CD4-positive, alpha-beta T cell treated with Interleukin-17A for 1 hour (primary cell): ENCODE measurements around the gene CRYBG1.

Experiments
- DNase-seq: peaks from one replicate; pipeline ENCODE4 v3.0.0-alpha.2; 2020

Gene CRYBG1

GRCh38 chr6:106469882-106470281 is 109.4 kb downstream of the CRYBG1 start:
- DNase-seq: no peak

- DNase-seq: no peak
Observed at GRCh38 chr6:106470316-106470715, 109.8 kb downstream of the CRYBG1 start.

DNA sequence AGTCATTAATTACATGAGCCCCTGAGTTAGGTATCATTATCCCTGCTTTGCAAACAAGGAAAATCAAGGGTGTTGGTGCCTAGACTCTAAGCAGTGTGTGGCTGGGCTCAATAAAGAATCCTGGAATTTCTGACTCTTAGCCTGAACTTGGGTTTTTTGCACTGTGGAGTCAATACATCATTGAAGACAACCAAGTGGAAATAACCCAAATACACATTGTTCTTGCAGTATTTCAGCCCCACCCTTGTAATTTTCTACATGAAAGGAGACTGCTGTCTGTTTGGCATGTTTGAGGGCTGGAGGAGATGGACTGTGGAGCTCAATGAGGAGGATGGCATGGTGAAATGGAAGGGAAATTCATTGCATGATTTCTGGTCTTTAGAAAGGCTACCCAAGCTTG is 110.3 kb downstream of the CRYBG1 start:
- DNase-seq: no peak

DNA sequence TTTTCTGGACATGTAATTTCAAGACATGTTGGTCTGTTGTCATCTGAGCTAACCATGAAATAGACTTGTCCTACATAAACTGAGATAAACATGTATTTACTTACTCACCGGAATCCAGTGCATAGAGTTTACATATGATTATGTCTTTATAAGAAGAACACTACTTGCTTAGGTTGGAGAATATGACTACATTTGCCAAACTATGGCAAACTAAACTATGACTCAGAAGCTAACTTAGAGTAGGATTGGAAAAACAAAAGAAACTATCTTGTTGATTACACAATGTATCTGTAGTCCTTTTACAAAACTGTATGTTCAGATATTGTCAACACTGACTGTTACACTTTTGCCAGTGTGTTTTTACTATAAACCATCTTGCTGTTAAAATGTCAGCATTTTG is 113.3 kb downstream of the CRYBG1 start:
- no peak for DNase-seq

DNA sequence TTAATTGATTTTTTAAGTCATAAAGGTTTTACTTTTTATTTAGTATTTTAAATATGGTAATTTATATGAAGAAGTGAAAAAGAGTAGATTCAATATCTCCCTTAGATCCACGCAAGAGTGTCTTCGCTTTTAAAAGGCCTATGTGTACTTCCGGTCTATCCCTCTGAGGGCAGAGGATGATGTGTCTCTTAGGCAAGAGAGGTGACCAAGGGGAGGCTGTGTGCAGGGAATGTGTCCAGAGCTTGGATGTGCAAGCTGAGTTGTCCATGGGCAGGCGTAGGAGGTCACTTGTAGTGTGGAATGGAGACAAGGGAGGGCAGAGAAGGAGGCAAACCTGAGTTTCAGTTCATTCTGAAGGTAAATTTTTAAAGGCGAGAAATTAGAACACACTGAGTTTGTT is 113.9 kb downstream of the CRYBG1 start:
- DNase-seq: no peak

GRCh38 chr6:106475284-106475683 is 114.8 kb downstream of the CRYBG1 start:
- DNase-seq: no peak

DNA sequence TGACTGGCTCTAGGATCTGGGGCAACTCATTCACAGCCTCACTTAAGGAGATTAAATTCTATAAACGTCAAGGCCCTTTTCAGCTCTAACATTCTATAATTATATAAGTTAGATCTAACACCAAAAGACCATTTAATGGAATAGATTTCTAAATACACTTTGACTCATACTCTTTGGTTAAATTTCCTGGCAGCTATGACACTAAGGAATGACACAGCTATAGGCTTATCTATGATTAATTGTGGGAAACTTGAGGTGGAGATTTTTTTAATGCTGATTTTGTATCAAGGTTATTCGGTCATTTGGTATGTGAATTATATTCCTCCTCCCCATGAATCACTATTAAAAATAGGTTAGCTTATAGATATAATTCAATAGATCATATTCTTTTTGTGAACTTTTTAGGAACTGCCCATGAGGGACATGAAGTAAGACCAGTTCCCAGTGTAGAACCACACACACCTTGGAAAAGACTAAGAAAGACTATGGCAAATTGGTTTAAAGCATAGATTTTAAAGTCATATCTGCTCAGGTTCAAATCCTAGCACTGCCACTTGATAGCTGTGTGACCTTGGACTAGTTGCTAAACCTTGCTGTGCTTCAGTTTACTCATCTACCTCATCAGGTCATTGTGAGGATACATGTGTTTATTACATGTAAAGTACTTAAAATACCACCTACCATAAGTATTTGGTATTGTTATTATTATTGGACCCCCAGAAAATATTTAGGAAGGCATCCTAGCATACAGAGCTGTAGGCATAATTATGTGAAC is 116.0 kb downstream of the CRYBG1 start:
- DNase-seq: no peak

DNA sequence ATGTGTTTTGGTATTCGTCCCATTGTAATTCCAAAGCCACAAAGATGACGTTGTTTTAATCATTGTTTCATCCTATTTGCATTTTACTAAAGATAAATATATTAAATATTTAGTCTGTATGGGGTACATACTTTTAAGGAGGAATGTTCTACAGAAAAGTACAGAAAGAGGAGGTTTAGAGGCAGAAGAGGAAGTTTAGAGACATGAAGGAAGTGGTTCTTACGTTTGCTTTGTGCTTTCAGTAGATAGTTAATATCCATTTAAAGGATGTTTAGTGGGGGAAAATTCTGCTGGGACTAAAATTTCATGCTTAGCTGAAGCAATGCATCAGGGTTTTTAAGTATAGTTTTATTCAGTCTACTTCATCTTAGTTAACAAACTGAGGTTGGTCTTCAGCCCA is 116.6 kb downstream of the CRYBG1 start:
- DNase-seq: no peak

DNA sequence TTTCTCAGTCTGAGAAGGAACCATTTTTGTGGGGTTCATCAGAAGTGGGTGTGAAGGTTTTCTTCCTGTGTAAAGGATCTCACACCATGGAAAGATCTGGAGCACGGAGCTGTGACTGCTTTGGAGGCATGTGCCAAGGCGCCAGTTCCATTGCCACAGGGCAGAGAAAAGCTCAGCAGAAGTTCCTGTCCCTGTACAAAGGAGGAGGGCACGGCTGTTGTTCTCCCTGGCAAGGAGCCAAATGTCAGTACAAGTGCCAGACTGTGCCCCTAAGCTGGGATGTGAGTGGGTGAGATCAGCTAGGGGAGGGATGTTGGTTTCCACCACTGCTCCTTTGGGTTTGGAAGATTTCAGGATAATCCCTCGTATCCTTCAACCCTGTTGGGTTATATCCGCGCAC is 117.3 kb downstream of the CRYBG1 start:
- DNase-seq: no peak

DNA sequence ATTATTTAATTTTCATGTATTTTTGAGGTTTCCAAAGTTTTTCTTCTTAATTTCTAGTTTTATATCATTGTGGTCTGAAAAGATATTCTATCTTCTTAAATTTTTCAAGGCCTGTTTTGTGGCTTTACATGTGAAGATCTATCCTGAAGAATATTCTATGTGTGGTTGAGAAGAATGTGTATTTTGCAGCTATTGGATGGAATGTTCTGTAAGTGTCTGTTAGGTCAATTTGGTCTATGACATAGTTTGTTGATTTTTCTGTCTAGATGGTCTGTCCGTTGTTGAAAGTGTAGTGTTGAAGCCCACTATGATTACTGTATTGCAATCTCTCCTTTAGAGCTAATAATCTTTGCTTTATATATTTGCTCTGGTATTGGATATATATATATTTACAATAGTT is 125.7 kb downstream of the CRYBG1 start:
- DNase-seq: no peak

GRCh38 chr6:106488494-106489370 is 128.2 kb downstream of the CRYBG1 start:
- DNase-seq: no peak

GRCh38 chr6:106490030-106490429 is 129.5 kb downstream of the CRYBG1 start:
- no peak for DNase-seq

- no peak for DNase-seq
Observed at GRCh38 chr6:106490436-106490835, 129.9 kb downstream of the CRYBG1 start.

DNA sequence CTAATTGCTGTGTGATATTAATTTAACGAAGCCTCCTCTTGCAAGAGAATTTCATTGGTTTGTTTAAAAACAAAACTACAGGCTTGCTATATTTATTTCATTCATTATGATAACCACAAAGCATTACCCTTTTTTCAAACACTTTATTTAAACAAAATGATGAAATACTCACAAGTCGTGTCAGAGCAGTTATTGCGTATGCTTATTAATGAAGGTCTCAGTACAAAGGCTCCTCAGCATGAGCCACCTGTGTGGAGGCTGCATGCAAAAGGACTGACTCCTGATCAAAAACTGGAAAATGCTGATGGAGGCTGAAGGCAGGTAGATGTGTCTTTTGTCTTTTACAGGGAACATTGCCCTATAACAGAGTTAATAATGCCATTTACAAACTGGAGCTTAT is 130.5 kb downstream of the CRYBG1 start:
- DNase-seq: no peak

DNA sequence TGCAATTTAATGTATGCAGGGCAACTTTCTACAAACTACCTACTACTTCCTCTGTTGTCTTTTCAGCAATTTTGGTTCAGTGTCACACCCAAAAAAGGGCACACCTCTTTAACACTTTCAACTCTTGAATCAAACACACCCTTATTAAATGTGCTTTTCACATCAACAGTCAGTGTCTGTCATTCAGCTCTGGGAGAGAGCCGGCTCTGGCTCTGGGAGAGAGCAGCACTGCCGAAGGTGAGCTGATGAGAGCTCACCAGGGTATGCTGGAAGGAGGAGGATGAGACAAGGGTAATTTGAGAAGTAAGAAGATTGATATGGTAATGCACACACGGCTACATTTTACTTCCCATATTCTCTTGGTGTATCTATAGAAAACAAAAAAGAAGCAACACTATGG is 134.5 kb downstream of the CRYBG1 start:
- no peak for DNase-seq

DNA sequence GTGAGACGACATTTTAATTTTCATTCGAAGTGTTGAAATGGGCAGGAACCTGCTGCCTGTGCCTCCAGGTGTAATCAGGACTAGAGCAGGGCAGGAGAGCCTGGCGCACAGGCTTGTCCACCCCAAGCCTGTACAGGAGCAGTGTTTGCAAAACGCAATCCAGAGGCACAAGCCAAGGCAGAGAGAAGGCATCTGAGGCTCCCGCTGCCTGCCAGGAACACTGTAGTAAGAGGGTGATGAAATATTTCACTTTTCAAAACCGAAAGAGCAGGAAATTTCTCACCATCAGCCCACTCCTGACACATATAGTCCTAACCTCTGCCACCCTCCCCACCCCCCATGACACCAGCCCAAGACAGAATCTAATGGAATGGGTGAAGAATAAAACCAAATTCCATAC is 136.3 kb downstream of the CRYBG1 start:
- DNase-seq: no peak

DNA sequence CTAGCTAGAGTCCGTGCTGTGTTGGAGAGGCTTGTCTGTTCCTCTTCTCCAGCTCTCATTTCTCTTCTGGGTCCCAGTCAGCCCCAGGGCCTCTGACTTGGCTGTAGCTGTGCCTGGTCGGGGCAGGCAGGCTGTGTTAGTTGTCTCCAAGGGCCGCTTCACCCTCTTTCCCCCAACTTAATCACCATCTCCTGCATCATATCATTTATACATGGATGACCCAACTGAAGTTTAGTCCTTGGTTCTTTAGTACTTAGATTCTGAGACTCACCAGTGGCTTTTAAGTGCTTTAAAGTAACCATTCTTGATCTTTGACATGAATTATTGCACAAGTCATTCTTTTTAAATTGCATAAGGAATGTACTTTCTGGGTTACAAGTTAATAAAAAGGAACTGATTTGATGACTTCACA is 141.4 kb downstream of the CRYBG1 start:
- DNase-seq: no peak

DNA sequence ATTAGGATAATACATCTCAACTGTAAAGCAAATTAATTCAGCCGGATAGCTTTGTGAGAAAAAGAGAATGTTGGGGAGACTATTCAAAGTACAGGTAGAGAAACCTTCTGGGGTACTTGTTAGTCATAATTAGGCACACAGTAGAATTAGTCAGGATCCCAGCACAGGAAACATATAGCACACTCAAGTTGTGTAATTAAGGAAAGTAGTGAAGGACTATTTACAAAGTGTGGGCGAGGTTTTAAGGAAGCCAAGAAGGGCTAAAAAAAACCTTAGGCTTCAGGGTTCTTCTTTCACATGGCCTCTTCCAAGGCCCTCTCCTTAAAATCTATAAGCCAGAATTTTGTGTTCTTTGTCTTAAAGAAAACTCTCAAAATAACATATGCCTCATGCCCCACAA is 142.0 kb downstream of the CRYBG1 start:
- no peak for DNase-seq

- DNase-seq: no peak
Observed at GRCh38 chr6:106508277-106508676, 147.8 kb downstream of the CRYBG1 start.

DNA sequence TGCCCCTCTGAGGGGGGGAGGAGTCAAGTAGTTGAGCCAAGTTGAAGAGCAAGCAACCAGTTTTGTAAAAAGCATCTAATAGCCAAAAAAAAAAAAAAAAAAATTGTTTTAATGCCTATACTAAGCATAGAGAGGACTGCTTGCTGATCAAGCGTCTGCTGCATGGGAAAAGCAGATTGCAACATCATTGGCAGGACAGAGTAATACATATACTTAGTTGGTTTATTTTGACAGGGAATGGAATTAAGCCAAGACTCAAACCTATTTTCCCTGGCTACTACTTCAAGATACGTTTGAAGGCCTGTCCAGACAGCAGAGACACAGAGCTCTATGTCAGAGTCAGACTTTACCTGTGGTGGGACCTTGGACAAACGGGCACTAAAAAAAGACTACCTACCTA is 148.3 kb downstream of the CRYBG1 start:
- DNase-seq: no peak

DNA sequence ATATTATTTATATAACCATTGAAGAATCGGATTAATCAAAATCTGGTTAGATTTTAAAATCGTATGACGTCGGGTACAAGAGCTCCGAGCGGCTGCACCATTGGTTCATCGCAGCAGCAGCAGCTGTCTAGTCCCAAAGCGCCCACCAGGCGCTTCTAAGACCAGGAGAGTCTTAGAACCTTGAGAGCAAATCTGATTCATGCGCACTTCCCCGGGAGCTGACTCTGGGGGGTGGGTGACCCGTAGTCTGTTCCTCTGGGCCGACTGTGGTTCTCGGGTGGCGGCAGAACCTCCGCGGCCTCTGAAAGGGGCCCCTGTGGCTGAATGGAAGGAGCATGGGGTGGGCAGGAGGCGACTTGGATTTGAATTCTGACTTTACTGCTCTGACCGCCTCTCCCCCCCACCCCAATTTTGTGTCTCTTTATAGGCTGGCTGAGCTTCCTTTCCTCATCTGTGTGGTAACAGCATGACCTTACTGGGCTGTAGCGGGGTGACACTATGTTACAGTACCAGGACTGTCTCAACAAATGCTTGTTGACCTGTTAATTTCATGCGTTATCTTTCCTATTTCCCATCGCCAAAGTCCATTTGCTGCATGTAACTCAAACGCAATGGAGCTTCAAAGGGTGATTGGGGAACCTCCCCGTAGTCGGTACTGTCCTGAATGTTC is 149.0 kb downstream of the CRYBG1 start:
- no peak for DNase-seq

DNA sequence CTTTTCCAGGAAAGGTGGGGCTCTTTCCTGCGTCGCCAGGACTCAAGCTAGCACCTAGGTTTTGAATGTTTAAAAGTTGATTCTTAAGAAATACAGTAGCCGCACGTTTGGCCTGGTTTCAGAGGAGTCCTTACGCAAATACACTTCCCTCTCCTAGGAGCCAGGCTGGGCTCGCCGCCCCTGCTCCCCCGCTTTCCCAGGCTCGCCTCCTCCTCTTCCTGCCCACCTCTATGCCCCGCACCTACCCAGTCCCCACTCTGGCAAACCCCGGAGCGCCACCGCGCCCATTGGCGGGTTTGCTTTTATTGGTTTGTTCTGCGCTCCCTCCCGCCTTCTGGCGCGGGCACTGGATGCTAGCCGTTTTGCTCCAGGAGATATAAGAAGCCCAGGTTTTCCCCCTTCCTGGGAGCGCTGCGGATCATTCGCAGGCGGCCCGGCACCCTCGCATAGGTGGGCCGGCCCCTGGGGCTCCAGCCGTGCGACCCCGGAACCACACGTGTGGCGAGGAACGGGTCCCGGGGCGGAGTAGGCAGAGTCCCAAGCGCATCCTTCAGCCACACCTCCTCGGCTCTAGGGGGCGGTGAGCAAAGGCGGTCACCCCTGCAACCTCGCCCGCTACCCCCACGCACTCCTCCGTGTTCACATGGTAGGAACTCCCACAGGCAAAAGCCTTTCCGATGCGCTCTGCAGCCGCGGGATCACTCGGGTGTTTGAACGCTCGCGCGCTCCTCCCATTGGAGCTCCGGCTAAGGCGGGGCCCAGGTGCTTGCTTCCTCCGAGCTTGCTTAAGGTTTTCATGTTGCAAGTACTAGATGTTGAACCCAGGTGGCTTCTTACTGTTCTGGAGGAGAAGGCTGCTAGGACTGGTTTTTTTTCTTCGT is 149.8 kb downstream of the CRYBG1 start:
- DNase-seq: peak; percentile 77
